Stimulated activated naive B cell treated with anti-CD40 and anti-IgM and Interleukin-4, amounts not matched to agents 10 μg/mL and 1 μg/mL and 100 μg/mL, for 72 hours (primary cell): ENCODE measurements around the gene GRIK2.
"Not testable (repeated sequence)": the region's sequence is repeated elsewhere in the genome, so short reads cannot be mapped to it uniquely, and the experiment has no call there.

Experiments
- ATAC-seq, 2 donors: fragments of 150-1000 bp; cut with Tn5 transposase; replicated peaks; 2 replicates each; pipeline ENCODE4 v1.10.0; 2021; ENCODE audit warnings: moderate library complexity in 1 of 2
- DNase-seq: peaks from one replicate; pipeline ENCODE4 v3.0.0; 2021
- H3K27ac Mint-ChIP-seq: one replicate; pipeline ENCODE4 v1.8.0; 2022; ENCODE audit warnings: mild to moderate bottlenecking, mixed read lengths
- H3K27me3 Mint-ChIP-seq, 2 donors: one replicate each; pipeline ENCODE4 v1.8.0; 2022; ENCODE audit warnings: mixed read lengths in 2 of 2
- H3K36me3 Mint-ChIP-seq, 2 donors: one replicate each; pipeline ENCODE4 v1.8.0; 2022; ENCODE audit warnings: mixed read lengths in 2 of 2, mild to moderate bottlenecking in 1 of 2
- H3K4me1 Mint-ChIP-seq, 2 donors: one replicate each; pipeline ENCODE4 v1.8.0; 2022; ENCODE audit warnings: mixed read lengths in 2 of 2, mild to moderate bottlenecking in 1 of 2
- H3K4me3 Mint-ChIP-seq, 2 donors: one replicate each; pipeline ENCODE4 v1.8.0; 2022; ENCODE audit warnings: mild to moderate bottlenecking in 2 of 2, mixed read lengths in 2 of 2, moderate library complexity in 1 of 2
- H3K9me3 Mint-ChIP-seq, 2 donors: one replicate each; pipeline ENCODE4 v1.8.0; 2022; ENCODE audit warnings: mixed read lengths in 2 of 2, mild to moderate bottlenecking in 1 of 2

The GRIK2 gene

DNA sequence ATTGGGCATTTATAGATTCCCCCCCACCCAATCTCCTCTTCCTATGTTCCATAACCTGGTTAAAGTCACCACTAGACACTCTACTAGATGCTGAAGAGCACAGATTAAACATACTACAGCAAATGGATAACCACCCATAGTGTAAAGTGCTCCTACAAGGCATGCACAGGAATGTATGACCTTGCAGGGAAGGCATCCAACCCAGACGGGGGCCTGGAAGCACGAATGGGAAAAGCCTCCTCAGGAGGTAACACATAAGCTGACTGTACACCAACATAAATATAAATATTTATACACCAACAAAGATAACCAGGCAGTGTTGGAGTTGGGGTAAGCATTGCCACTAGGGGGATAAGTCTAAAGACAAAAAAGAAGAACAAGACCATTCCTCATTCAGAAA, 691.7 kb downstream of the GRIK2 start:
- DNase-seq (no peak), ATAC-seq (no peak)
- Mint-ChIP-seq H3K4me3 (no peak overlapping the region), H3K27me3 (no peaks in the 10 kb centered on the region), H3K36me3 (no peaks in the 10 kb centered on the region), H3K4me1 (no peaks in the 10 kb centered on the region), H3K9me3 (peaks cover 0 to 2% of the 10 kb centered on the region in 2 donors), H3K27ac (no peak overlapping the region)

DNA sequence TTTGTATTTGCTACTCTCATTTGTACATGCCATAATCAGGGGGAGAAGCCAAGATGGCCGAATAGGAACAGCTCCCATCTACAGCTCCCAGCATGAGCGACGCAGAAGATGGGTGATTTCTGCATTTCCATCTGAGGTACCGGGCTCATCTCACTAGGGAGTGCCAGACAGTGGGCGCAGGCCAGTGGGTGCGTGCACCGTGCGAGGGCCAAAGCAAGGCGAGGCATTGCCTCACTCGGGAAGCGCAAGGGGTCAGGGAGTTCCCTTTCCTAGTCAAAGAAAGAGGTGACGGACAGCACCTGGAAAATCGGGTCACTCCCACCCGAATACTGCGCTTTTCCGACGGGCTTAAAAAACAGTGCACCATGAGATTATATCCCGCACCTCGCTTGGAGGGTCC, 694.7 kb downstream of the GRIK2 start:
- ATAC-seq, H3K27ac Mint-ChIP-seq, H3K4me1 Mint-ChIP-seq, H3K27me3 Mint-ChIP-seq, H3K4me3 Mint-ChIP-seq, H3K9me3 Mint-ChIP-seq, H3K36me3 Mint-ChIP-seq, DNase-seq: not testable (repeated sequence)

DNA sequence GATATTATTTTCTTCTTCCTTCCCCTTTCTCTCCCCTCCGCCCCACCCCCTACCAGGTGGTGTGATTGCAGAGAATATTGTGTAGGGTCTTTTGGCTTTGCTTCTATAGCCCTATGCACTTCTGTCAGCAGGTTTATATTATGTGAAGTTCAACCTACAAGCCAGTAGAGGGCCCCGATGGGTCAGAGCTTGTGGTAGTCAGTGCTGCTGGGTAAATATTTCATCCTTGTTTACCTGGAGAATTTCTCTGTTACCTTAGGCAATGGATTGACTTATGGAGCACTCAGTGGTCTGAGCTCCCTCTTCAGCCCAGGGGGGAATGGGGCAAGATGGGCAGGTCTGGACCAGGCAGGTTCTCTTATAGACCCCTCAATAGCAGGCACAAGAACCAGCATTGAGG, 720.9 kb downstream of the GRIK2 start:
- Mint-ChIP-seq H3K4me3 (no peak overlapping the region), H3K9me3 (peaks cover 0 to 4% of the 10 kb centered on the region in 2 donors), H3K4me1 (no peaks in the 10 kb centered on the region), H3K27ac (no peak overlapping the region), H3K36me3 (no peaks in the 10 kb centered on the region), H3K27me3 (no peaks in the 10 kb centered on the region)
- no peak for DNase-seq
- peak in 1 of 2 donors; percentile 46 for ATAC-seq

DNA sequence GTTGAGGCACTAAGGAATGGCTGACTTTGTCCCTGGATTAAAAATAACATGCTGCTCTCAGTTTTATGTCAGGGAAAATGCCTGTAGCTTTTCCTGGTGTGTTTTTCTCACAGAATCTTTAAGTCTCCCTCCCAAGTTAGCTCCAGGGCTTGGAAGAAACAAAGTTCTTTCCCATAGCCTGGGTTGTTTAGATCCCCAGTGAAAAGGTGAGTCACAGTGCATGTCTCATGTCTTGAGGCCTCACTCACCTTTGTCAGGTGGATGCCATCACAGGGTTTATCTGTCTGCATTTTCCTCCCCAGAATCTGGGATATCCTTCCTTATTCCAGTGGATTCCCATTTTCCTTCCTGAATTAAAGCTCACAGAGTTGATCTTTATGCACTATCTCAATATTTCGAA, 722.4 kb downstream of the GRIK2 start:
- Mint-ChIP-seq H3K4me3 (no peak overlapping the region), H3K9me3 (peaks cover 0 to 3% of the 10 kb centered on the region in 2 donors), H3K27ac (no peak overlapping the region), H3K4me1 (no peaks in the 10 kb centered on the region), H3K36me3 (no peaks in the 10 kb centered on the region), H3K27me3 (no peaks in the 10 kb centered on the region)
- DNase-seq (no peak), ATAC-seq (no peak)

DNA sequence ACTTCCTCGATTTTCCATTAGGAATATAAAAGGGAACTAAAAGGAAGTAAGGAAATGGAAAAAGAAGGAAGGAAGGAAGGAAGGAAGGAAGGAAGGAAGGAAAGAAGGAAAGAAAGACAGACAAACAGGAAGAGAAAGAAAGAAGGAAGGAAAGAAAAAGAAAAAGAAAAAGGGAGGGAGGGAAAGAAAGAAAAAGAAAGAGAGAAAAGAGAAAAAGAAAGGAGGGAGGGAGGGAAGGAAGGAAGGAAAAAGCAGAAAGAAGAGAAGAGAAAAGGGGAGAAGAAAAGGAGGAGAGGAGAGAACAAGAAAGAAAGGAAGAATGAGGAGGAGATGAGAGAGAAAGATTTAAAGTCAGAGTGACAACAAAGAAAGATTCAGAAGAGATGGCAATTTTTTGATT, 724.5 kb downstream of the GRIK2 start:
- no peaks in the 10 kb centered on the region for H3K36me3 Mint-ChIP-seq
- no peak overlapping the region for H3K4me3 Mint-ChIP-seq
- DNase-seq (no peak), ATAC-seq (no peak)
- no peaks in the 10 kb centered on the region for H3K27me3 Mint-ChIP-seq
- H3K27ac Mint-ChIP-seq: no peak overlapping the region
- H3K4me1 Mint-ChIP-seq: no peaks in the 10 kb centered on the region
- peaks cover 0 to 3% of the 10 kb centered on the region in 2 donors for H3K9me3 Mint-ChIP-seq
